Activated T-helper 2 cell treated with anti-CD3 and anti-CD28 coated beads, Interferon-gamma antibody, Interleukin-2, Interleukin-4, amounts not matched to agents 10 μg/mL and 5 μg/mL and 100 μg/mL, durations not matched to agents 14 hours and 24 hours and 36 hours (primary cell): Measurements from ENCODE around the gene OCA2. TPM values are rescaled to one million over a fixed set of nuclear protein-coding genes. Genes with fewer than 3 reads are reported as not detected.
"Not testable (repeated sequence)": the region's sequence is repeated elsewhere in the genome, so short reads cannot be mapped to it uniquely, and the experiment has no call there.

ENCODE experiments used
- DNase-seq: peaks from one replicate; pipeline ENCODE4 v3.0.0; 2021; ENCODE audit warnings: low spot score
- H3K27ac Mint-ChIP-seq: one replicate; pipeline ENCODE4 v1.8.0; 2021; ENCODE audit warnings: mixed read lengths
- H3K27me3 Mint-ChIP-seq: one replicate; pipeline ENCODE4 v1.8.0; 2021; ENCODE audit warnings: low read depth, mixed read lengths
- H3K36me3 Mint-ChIP-seq: one replicate; pipeline ENCODE4 v1.8.0; 2021; ENCODE audit warnings: low read depth, mixed read lengths
- H3K4me1 Mint-ChIP-seq: one replicate; pipeline ENCODE4 v1.8.0; 2021; ENCODE audit warnings: low read depth, mixed read lengths
- H3K4me3 Mint-ChIP-seq: one replicate; pipeline ENCODE4 v1.8.0; 2021; ENCODE audit warnings: low read depth, mild to moderate bottlenecking, moderate library complexity, mixed read lengths
- H3K9me3 Mint-ChIP-seq: one replicate; pipeline ENCODE4 v1.8.0; 2021; ENCODE audit warnings: mixed read lengths
- intact Hi-C: fragments of 100-400 bp; cut with micrococcal nuclease; formaldehyde crosslinking; loops from one replicate; pipeline ENCODE4 v1.15.1; 2023
- total RNA-seq: library from RNA; stranded (reverse); gene quantifications from 2 replicates; pipeline ENCODE4 v1.2.3, GENCODE V29; 2022

OCA2 gene
- total RNA-seq, 1 donor from 2014 or later = not detected

DNA sequence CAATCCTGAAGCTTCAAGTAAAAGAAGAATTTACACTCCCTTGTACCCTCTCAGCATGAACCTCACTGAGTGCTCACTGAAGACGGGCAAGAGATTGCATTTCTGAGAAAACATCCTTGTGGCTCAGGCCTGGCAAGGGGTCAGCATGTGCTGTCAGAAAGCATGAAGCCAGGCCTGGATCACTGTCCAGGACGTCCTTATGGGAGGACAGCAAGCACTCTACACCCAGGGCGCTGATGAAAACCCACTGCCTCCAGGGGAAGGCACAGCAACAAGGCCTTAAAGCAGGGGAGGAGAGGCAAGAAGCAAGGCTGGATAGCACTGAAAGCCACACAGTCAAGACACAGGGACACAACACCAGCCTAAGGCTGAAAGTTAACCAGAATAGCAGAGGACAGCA is 315.4 kb downstream of the OCA2 start:
- no peaks in the 10 kb centered on the region for H3K27me3 Mint-ChIP-seq
- intact Hi-C loops = no loop called here
- no peaks in the 10 kb centered on the region for H3K36me3 Mint-ChIP-seq
- H3K4me1 Mint-ChIP-seq = no peaks in the 10 kb centered on the region
- peaks cover 4% of the 10 kb centered on the region for H3K9me3 Mint-ChIP-seq
- H3K27ac Mint-ChIP-seq = no peak overlapping the region
- no peak overlapping the region for H3K4me3 Mint-ChIP-seq
- no peak for DNase-seq

DNA sequence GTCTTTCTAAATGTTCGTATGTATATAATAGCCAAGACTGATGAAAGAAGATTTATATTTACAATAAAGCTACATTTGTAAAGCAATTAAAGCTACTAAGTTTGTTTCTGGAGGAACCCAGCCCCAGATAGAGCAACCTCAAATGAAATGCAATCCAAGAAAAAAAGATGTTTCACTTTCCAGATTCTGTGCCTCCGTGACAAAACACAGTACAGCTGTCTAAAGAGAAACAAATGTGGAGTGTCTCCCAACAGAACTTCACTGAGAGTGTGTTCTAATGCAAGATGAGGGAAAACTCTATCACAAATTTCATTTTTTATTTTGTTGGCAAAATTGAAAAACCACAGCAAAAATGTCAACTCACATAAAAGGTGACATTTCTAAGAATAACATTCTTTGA is 317.0 kb downstream of the OCA2 start:
- no peak overlapping the region for H3K4me3 Mint-ChIP-seq
- H3K27me3 Mint-ChIP-seq = no peaks in the 10 kb centered on the region
- H3K36me3 Mint-ChIP-seq = no peaks in the 10 kb centered on the region
- intact Hi-C loops = no loop called here
- peaks cover 4% of the 10 kb centered on the region for H3K9me3 Mint-ChIP-seq
- DNase-seq = no peak
- no peak overlapping the region for H3K27ac Mint-ChIP-seq
- H3K4me1 Mint-ChIP-seq = no peaks in the 10 kb centered on the region

DNA sequence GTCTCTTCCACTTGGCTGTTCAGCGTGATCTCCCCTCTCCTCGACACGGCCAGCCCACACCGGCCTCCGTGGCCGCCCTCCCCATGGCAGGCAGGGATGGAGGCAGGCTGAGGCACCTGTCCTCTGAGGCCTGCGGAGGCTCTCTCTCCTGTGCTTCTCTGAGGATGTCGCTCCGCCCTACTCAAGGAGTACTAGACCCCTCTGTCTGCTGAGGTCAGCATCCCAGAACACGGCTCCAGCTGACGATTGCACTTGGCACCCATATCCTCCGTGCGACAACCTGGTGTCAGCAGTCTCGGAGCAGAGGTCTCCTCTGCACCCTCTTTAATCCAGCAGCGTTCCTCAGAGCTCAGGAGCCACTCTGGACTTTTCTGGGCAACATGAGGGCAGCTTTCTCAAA is 322.6 kb downstream of the OCA2 start:
- no peaks in the 10 kb centered on the region for H3K27me3 Mint-ChIP-seq
- no peak overlapping the region for H3K27ac Mint-ChIP-seq
- no peaks in the 10 kb centered on the region for H3K36me3 Mint-ChIP-seq
- peaks cover 30% of the 10 kb centered on the region for H3K9me3 Mint-ChIP-seq
- no peak overlapping the region for H3K4me3 Mint-ChIP-seq
- intact Hi-C loops = no loop called here
- H3K4me1 Mint-ChIP-seq = no peaks in the 10 kb centered on the region
- DNase-seq = no peak

DNA sequence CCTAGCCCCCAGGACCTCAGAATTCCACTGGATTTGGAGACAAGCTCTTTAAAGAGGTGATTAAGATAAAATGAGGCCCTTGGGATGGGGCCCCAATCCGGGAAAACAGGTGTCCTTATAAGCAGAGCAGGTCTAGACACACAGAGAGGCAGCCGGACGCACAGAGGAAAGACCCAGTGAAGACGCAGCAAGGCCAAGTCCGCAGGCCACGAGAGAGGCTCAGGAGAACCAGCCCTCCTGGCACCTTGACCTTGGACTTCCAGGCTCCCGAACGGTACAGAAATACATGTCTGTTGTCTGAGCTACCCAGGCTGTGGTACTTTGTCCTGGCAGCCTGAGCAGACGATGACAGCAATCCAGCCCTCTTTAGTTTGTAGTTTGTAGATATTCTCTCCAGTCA is 324.5 kb downstream of the OCA2 start:
- DNase-seq = no peak
- Mint-ChIP-seq H3K4me1 (no peaks in the 10 kb centered on the region), H3K27ac (no peak overlapping the region), H3K36me3 (no peaks in the 10 kb centered on the region), H3K27me3 (no peaks in the 10 kb centered on the region), H3K9me3 (peaks cover 35% of the 10 kb centered on the region), H3K4me3 (no peak overlapping the region)
- intact Hi-C loops = no loop called here

DNA sequence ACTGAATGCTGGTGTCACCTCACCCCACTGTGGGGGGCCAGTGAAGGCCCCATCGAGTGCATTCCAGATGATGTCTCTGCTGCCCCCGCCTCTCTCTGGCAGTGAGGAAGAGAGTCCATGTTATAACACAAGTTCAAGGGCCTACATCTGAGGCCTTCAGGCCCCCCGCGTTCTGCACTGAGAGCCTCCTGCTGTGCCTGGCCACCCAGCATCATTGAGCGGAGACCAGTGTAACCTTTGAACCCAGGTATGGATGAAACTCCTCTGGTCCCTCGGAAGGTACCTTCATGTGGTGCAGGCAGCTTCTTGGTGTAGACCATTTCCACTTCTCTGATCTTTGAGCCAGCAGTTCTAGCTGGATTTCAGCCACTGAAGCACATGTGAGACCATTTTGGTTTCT is 324.9 kb downstream of the OCA2 start:
- H3K27ac Mint-ChIP-seq = no peak overlapping the region
- no peak overlapping the region for H3K4me3 Mint-ChIP-seq
- no peaks in the 10 kb centered on the region for H3K36me3 Mint-ChIP-seq
- no peaks in the 10 kb centered on the region for H3K4me1 Mint-ChIP-seq
- DNase-seq = no peak
- no peaks in the 10 kb centered on the region for H3K27me3 Mint-ChIP-seq
- peaks cover 35% of the 10 kb centered on the region for H3K9me3 Mint-ChIP-seq
- intact Hi-C loops = no loop called here

DNA sequence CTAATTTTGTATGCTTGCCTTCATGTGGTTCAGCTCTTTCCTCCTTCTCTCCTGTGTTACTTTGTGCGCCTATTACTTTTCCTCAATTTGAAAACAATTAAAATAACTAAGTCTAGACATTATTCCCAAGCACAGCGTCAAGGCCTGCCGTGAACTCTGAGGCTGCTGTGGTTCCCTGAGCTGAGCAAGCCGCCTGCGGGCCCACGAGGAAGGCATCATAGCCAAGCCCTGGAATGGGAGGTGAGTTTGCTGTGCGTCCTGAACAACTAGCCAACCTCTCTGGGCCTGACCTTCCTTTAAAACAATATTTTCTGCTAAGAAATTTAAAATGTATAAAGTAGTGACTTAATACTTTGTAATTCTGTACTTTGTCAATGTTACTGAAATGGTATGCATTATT is 327.2 kb downstream of the OCA2 start:
- Mint-ChIP-seq H3K27ac (no peak overlapping the region), H3K9me3 (peaks cover 42% of the 10 kb centered on the region), H3K27me3 (no peaks in the 10 kb centered on the region), H3K4me1 (no peaks in the 10 kb centered on the region), H3K4me3 (no peak overlapping the region), H3K36me3 (no peaks in the 10 kb centered on the region)
- no peak for DNase-seq
- intact Hi-C loops = no loop called here

DNA sequence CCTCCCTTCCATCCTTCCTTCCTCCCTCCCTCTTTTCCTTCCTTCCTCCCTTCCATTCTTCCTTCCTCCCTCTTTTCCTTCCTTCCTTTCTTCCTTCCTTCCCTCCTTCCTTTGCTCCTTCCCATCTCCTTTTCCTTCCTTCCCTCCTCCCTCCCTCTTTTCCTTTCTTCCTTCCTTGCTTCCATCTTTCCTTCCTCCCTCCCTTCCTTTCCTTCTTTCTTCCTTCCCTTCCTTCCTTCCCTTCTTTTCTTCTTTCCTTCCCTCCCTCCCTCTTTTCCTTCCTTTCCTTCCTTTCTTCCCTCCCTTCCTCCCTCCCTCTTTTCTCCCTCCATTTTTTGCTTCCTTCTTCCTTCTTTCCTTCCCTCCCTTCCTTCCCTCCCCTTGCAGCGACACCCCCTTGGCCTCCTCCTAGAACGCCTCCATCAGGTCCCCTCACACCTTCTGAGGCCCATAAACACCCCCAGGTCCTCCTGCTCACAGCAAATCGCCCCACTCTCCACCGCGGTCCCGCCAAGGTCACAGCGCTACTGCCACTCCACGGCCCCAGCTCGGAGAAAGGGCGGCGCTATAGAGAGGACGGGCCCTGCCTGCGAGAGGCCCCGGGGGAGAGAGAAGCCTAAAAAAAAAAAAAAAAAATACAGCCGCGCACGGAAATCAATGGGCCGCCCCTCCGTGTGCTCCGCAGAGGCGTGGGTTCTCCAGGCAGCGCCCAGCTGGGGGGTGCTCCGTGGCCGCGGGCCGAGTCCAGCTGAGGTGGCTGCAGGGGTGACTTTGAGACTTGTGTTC is 328.2 kb downstream of the OCA2 start:
- H3K27me3 Mint-ChIP-seq = no peaks in the 10 kb centered on the region
- no peak overlapping the region for H3K27ac Mint-ChIP-seq
- H3K36me3 Mint-ChIP-seq = no peaks in the 10 kb centered on the region
- peaks cover 39% of the 10 kb centered on the region for H3K9me3 Mint-ChIP-seq
- no peak overlapping the region for H3K4me3 Mint-ChIP-seq
- intact Hi-C loops = no loop called here
- no peaks in the 10 kb centered on the region for H3K4me1 Mint-ChIP-seq
- no peak for DNase-seq

DNA sequence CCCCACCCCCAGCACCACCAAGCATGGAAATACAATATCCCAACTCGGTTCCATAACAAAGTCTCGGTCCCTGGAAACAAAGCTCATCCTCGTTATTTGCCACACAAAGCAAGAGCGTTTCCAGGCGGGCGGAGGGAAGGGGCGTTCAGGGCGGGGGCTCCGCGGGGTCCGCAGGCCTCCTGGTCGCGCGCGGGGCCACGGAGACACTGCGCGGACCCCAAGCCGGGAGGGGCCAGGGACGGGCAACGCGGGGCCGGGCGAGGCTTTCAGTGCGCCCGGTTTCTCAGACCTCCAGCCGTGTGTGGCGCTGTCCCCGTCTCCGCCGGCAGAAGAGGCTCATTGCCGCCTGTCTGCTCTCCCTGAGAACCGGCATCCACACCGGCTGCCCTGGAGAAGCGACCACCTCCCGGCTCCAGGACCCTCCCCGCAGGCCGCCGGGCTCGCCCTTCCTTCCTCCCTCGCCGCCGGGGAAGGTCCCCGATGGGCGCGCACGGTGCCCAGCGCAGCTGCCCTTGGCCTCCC is 329.0 kb downstream of the OCA2 start:
- no peak overlapping the region for H3K4me3 Mint-ChIP-seq
- no peaks in the 10 kb centered on the region for H3K4me1 Mint-ChIP-seq
- no peak for DNase-seq
- H3K9me3 Mint-ChIP-seq = peaks cover 31% of the 10 kb centered on the region
- intact Hi-C loops = no loop called here
- H3K27me3 Mint-ChIP-seq = no peaks in the 10 kb centered on the region
- no peaks in the 10 kb centered on the region for H3K36me3 Mint-ChIP-seq
- no peak overlapping the region for H3K27ac Mint-ChIP-seq

DNA sequence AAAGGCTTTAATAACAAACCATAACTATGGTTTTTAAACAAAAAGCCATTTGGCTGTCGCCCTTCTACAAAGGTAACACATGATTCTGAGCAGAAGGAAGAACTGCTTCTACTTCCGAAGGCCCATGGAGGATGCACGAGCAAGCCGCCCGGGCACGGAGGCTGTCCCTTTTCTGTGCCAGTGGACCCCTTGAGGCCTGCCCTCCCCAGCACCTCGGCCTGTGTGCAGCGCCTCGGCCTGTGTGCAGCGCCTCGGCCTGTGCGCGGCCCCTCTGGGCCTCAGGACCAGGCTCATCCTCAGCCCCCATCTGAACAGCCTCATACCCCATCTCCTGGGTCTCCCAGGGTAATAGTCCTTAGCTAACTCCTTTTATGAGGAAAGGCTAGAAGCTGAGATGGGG is 329.5 kb downstream of the OCA2 start:
- intact Hi-C loops = no loop called here
- no peak overlapping the region for H3K27ac Mint-ChIP-seq
- no peak for DNase-seq

DNA sequence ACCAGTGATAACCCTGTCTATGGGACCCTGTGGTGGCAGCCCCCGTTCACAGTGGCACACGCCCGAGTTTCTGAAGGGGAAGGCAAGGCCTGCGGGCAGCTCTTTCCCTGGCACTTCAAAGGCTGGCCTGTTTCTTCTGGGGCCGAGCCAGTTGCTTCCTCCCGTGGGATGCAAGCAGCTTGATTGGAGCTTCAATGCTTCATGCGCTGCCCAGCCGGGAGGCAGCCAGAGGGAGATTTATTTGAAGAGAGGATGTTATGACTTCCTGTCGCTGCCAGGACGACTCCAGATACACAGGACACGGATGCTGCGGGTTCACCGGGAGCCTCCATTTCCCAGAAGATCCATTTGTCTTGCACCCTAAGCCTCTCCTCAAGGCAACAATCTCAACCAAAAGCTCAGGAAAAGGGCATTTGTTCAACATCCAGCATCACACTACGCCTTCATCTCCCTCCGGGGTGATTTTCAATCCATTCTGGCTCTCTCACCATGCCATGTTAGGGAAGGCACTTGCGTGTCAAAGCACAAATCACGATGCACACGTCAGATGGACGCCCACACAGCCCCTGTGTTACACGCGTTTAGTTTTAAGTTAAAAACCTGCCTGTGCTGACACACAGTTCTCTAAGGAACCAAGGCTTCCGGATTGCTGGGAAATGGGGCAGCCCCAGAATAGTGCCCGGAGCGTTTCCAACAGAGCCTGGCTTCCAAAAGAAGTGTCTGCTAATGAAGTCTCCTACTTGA is 330.2 kb downstream of the OCA2 start:
- H3K27ac Mint-ChIP-seq = no peak overlapping the region
- no peaks in the 10 kb centered on the region for H3K4me1 Mint-ChIP-seq
- H3K36me3 Mint-ChIP-seq = no peaks in the 10 kb centered on the region
- intact Hi-C loops = no loop called here
- no peak overlapping the region for H3K4me3 Mint-ChIP-seq
- H3K9me3 Mint-ChIP-seq = peaks cover 33% of the 10 kb centered on the region
- no peak for DNase-seq
- H3K27me3 Mint-ChIP-seq = no peaks in the 10 kb centered on the region

More for the DNA sequence above, 329.5 kb downstream of the OCA2 start:
- no peak overlapping the region for H3K4me3 Mint-ChIP-seq
- H3K36me3 Mint-ChIP-seq = no peaks in the 10 kb centered on the region
- H3K27me3 Mint-ChIP-seq = no peaks in the 10 kb centered on the region
- H3K9me3 Mint-ChIP-seq = peaks cover 30% of the 10 kb centered on the region
- no peaks in the 10 kb centered on the region for H3K4me1 Mint-ChIP-seq

DNA sequence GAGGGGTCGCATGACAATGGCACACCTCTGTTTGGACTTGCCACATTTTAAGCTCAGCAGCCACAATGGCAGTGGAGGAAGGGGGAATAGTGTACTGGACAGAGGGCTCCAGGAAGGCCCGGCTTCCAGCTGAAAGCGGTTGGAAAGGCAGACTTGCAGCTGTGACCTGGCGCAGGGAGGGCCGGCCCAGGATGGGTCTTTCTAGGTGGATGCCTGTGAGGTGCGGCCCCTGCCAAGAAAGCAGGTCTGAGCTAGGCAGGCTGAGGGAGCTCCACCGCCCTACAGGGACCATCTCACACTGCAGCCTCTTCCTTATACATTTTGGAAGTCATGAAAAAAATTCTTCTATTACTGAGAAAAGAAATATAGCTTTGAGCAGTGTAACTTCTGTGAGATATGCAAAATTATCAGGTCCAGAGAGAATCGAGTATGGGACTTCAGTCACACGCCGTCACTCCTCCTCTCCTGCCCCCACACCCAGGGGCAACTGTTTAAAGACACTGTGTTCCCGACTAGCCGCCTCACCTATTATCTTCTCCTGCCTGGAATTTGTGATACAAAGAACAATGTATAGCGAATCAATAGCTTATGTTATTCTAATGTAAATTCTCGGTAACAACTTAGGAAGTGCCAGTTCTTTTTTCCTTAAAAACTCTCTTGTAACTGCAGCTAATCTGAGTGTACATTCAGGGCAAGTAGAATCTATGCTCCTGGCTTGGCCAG is 331.0 kb downstream of the OCA2 start:
- intact Hi-C loops = no loop called here

DNA sequence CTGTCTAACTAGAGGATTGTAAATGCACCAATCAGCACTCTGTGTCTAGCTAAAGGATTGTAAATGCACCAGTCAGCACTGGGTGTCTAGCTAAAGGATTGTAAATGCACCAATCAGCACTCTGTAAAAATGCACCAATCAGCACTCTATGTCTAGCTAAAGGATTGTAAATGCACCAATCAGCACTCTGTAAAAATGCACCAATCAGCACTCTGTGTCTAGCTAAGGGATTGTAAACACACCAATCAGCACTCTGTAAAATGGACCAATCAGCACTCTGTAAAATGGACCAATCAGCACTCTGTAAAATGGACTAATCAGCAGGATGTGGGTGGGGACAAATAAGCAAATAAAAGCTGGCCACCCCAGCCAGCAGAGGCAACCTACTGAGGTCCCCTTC is 331.7 kb downstream of the OCA2 start:
- H3K36me3 Mint-ChIP-seq, H3K4me3 Mint-ChIP-seq, intact Hi-C loops, H3K27ac Mint-ChIP-seq, H3K27me3 Mint-ChIP-seq, DNase-seq, H3K4me1 Mint-ChIP-seq: not testable (repeated sequence)
- H3K9me3 Mint-ChIP-seq = peaks cover 40% of the 10 kb centered on the region

More for the DNA sequence above, 331.0 kb downstream of the OCA2 start:
- Mint-ChIP-seq H3K36me3 (no peaks in the 10 kb centered on the region), H3K4me1 (no peaks in the 10 kb centered on the region), H3K27ac (no peak overlapping the region), H3K27me3 (no peaks in the 10 kb centered on the region), H3K9me3 (peaks cover 39% of the 10 kb centered on the region), H3K4me3 (no peak overlapping the region)
- DNase-seq = no peak

DNA sequence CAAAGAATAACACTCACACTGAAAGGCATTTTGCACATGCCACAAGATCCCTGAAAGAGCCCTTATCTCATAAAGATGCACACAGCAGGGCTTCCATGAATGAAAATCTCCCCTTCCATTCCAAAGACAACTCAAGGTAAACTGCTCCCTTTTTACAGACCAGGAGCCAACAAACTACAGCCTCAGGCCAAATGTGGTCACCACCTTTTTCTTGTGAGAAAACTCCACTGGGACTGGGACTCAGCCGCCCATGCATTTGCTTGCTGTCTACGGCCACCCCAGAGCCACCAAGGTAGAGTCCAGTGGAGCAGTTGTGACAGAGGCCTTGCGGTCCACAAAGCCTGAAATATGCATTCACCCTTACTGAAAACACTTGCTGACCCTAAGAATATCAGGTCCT is 334.8 kb downstream of the OCA2 start:
- H3K27me3 Mint-ChIP-seq = no peaks in the 10 kb centered on the region
- no peak for DNase-seq
- peaks cover 29% of the 10 kb centered on the region for H3K9me3 Mint-ChIP-seq
- no peak overlapping the region for H3K27ac Mint-ChIP-seq
- no peak overlapping the region for H3K4me3 Mint-ChIP-seq
- H3K4me1 Mint-ChIP-seq = no peaks in the 10 kb centered on the region
- H3K36me3 Mint-ChIP-seq = no peaks in the 10 kb centered on the region
- intact Hi-C loops = no loop called here
